Central memory CD8-positive, alpha-beta T cell (primary cell): Measurements from ENCODE around the gene DFFA.
"Not testable (repeated sequence)": the region's sequence is repeated elsewhere in the genome, so short reads cannot be mapped to it uniquely, and the experiment has no call there.

Source experiments
- ATAC-seq: fragments of 150-1000 bp; cut with Tn5 transposase; replicated peaks from 2 replicates; pipeline ENCODE4 v1.10.0; 2022; ENCODE audit warnings: mild to moderate bottlenecking, moderate FRiP score, moderate number of reproducible peaks; ENCODE audit not compliant: poor library complexity, severe bottlenecking; ENCODE audit errors: extremely low read depth
- DNase-seq, 2 donors: peaks; one replicate each; pipeline ENCODE4 v3.0.0; 2021; ENCODE audit warnings: low spot score in 2 of 2
- H3K27ac Mint-ChIP-seq: one replicate; pipeline ENCODE4 v1.8.0; 2022; ENCODE audit warnings: low read depth, mild to moderate bottlenecking, moderate library complexity, mixed read lengths
- H3K27me3 Mint-ChIP-seq: one replicate; pipeline ENCODE4 v1.8.0; 2022; ENCODE audit warnings: mixed read lengths
- H3K36me3 Mint-ChIP-seq: one replicate; pipeline ENCODE4 v1.8.0; 2022; ENCODE audit warnings: mild to moderate bottlenecking, moderate library complexity, mixed read lengths; ENCODE audit not compliant: insufficient read depth
- H3K4me1 Mint-ChIP-seq: one replicate; pipeline ENCODE4 v1.8.0; 2022; ENCODE audit warnings: mixed read lengths
- H3K4me3 Mint-ChIP-seq: one replicate; pipeline ENCODE4 v1.8.0; 2022; ENCODE audit warnings: mild to moderate bottlenecking, moderate library complexity, mixed read lengths
- H3K9me3 Mint-ChIP-seq: one replicate; pipeline ENCODE4 v1.8.0; 2022; ENCODE audit warnings: mixed read lengths

The DFFA gene

GRCh38 chr1:10495475-10495817 lies 23.1 kb upstream of the DFFA start:
- ATAC-seq = no peak
- H3K4me3 Mint-ChIP-seq = peak overlapping the region; percentile 86
- no peaks in the 10 kb centered on the region for H3K27me3 Mint-ChIP-seq
- peaks cover 39% of the 10 kb centered on the region for H3K4me1 Mint-ChIP-seq
- no peak for DNase-seq
- no peaks in the 10 kb centered on the region for H3K9me3 Mint-ChIP-seq
- H3K36me3 Mint-ChIP-seq = peaks cover 12% of the 10 kb centered on the region
- peak overlapping the region; percentile 74 for H3K27ac Mint-ChIP-seq

- no peaks in the 10 kb centered on the region for H3K27me3 Mint-ChIP-seq
- no peaks in the 10 kb centered on the region for H3K9me3 Mint-ChIP-seq
- ATAC-seq (peak; percentile 87), DNase-seq (peak; percentile 72 to 75)
- peaks cover 10% of the 10 kb centered on the region for H3K36me3 Mint-ChIP-seq
- H3K4me3 Mint-ChIP-seq = peak overlapping the region; percentile 86
- peak overlapping the region; percentile 74 for H3K27ac Mint-ChIP-seq
- peaks cover 39% of the 10 kb centered on the region for H3K4me1 Mint-ChIP-seq
These were observed 22.6 kb upstream of the DFFA start for GRCh38 chr1:10494754-10495474.

GRCh38 chr1:10494418-10494753 lies 22.1 kb upstream of the DFFA start:
- ATAC-seq = no peak
- H3K27ac Mint-ChIP-seq = no peak overlapping the region
- no peaks in the 10 kb centered on the region for H3K27me3 Mint-ChIP-seq
- peak overlapping the region; percentile 86 for H3K4me3 Mint-ChIP-seq
- H3K9me3 Mint-ChIP-seq = no peaks in the 10 kb centered on the region
- peaks cover 39% of the 10 kb centered on the region for H3K4me1 Mint-ChIP-seq
- H3K36me3 Mint-ChIP-seq = peaks cover 10% of the 10 kb centered on the region
- DNase-seq = no peak

- ATAC-seq = no peak
- peaks cover 12% of the 10 kb centered on the region for H3K36me3 Mint-ChIP-seq
- H3K27ac Mint-ChIP-seq = no peak overlapping the region
- peaks cover 22% of the 10 kb centered on the region for H3K4me1 Mint-ChIP-seq
- no peak for DNase-seq
- no peaks in the 10 kb centered on the region for H3K9me3 Mint-ChIP-seq
- H3K4me3 Mint-ChIP-seq = no peak overlapping the region
- H3K27me3 Mint-ChIP-seq = no peaks in the 10 kb centered on the region
These were observed 18.1 kb upstream of the DFFA start for GRCh38 chr1:10490286-10490970.

GRCh38 chr1:10489291-10490055 lies 17.1 kb upstream of the DFFA start:
- ATAC-seq (no peak), DNase-seq (no peak)
- H3K36me3 Mint-ChIP-seq = peaks cover 13% of the 10 kb centered on the region
- peak overlapping the region; percentile 69 for H3K27ac Mint-ChIP-seq
- H3K4me1 Mint-ChIP-seq = peaks cover 20% of the 10 kb centered on the region
- no peaks in the 10 kb centered on the region for H3K27me3 Mint-ChIP-seq
- H3K9me3 Mint-ChIP-seq = no peaks in the 10 kb centered on the region
- H3K4me3 Mint-ChIP-seq = no peak overlapping the region

- no peak for DNase-seq
- H3K9me3 Mint-ChIP-seq = no peaks in the 10 kb centered on the region
- peaks cover 15% of the 10 kb centered on the region for H3K36me3 Mint-ChIP-seq
- peaks cover 20% of the 10 kb centered on the region for H3K4me1 Mint-ChIP-seq
- H3K4me3 Mint-ChIP-seq = no peak overlapping the region
- H3K27me3 Mint-ChIP-seq = no peaks in the 10 kb centered on the region
- ATAC-seq = no peak
- H3K27ac Mint-ChIP-seq = no peak overlapping the region
These were observed 12.2 kb upstream of the DFFA start for GRCh38 chr1:10484521-10484920.

- Mint-ChIP-seq H3K4me1 (peaks cover 26% of the 10 kb centered on the region), H3K9me3 (no peaks in the 10 kb centered on the region), H3K4me3 (no peak overlapping the region), H3K27ac (peak overlapping the region; percentile 41), H3K27me3 (no peaks in the 10 kb centered on the region), H3K36me3 (peaks cover 12% of the 10 kb centered on the region)
- DNase-seq = no peak
- no peak for ATAC-seq
These were observed 8.3 kb upstream of the DFFA start for GRCh38 chr1:10480614-10481013.

- Mint-ChIP-seq H3K36me3 (peaks cover 11% of the 10 kb centered on the region), H3K4me3 (no peak overlapping the region), H3K9me3 (no peaks in the 10 kb centered on the region), H3K27ac (no peak overlapping the region), H3K4me1 (peaks cover 29% of the 10 kb centered on the region), H3K27me3 (no peaks in the 10 kb centered on the region)
- DNase-seq = no peak
- no peak for ATAC-seq
These were observed 7.0 kb upstream of the DFFA start for GRCh38 chr1:10479296-10479695.

- Mint-ChIP-seq H3K27me3 (no peaks in the 10 kb centered on the region), H3K9me3 (no peaks in the 10 kb centered on the region), H3K4me3 (peak overlapping the region; percentile 97), H3K4me1 (peaks cover 45% of the 10 kb centered on the region), H3K27ac (peak overlapping the region; percentile 87), H3K36me3 (peaks cover 12% of the 10 kb centered on the region)
- DNase-seq (no peak), ATAC-seq (peak; percentile 2)
These were observed 3.2 kb upstream of the DFFA start for GRCh38 chr1:10475510-10475909.

GRCh38 chr1:10474613-10475507 lies 2.5 kb upstream of the DFFA start, which contains the start of gene PEX14:
Gene PEX14, plus strand, starts transcription at chr1:10474950. Its CDS starts 17 bp downstream, at chr1:10474967.
- Mint-ChIP-seq H3K27ac (peak within 1 kb of the TSS; percentile 87), H3K27me3 (no peaks in the 10 kb centered on the region), H3K4me1 (peaks cover 45% of the 10 kb centered on the region), H3K9me3 (no peaks in the 10 kb centered on the region), H3K36me3 (peaks cover 12% of the 10 kb centered on the region), H3K4me3 (peak within 1 kb of the TSS; percentile 97)
- ATAC-seq (peak; percentile 81), DNase-seq (peak; percentile 66 to 74)

- not testable (repeated sequence) for ATAC-seq
- H3K4me1 Mint-ChIP-seq = peaks cover 40% of the 10 kb centered on the region
These were observed 1.9 kb upstream of the DFFA start for GRCh38 chr1:10474309-10474612.

GRCh38 chr1:10473145-10473765 lies 926 bp upstream of the DFFA start:
- H3K4me3 Mint-ChIP-seq = peak overlapping the region; percentile 97
- H3K27ac Mint-ChIP-seq = no peak overlapping the region
- ATAC-seq (no peak), DNase-seq (no peak)
- H3K9me3 Mint-ChIP-seq = no peaks in the 10 kb centered on the region
- H3K36me3 Mint-ChIP-seq = peaks cover 13% of the 10 kb centered on the region
- H3K4me1 Mint-ChIP-seq = peaks cover 38% of the 10 kb centered on the region
- H3K27me3 Mint-ChIP-seq = no peaks in the 10 kb centered on the region

More at GRCh38 chr1:10474309-10474612, 1.9 kb upstream of the DFFA start:
- H3K27ac Mint-ChIP-seq = peak overlapping the region; percentile 87
- H3K36me3 Mint-ChIP-seq, DNase-seq, H3K9me3 Mint-ChIP-seq, H3K27me3 Mint-ChIP-seq: not testable (repeated sequence)
- peak overlapping the region; percentile 97 for H3K4me3 Mint-ChIP-seq
